ENCODE measurements around the gene SPATA31D1.

DNA sequence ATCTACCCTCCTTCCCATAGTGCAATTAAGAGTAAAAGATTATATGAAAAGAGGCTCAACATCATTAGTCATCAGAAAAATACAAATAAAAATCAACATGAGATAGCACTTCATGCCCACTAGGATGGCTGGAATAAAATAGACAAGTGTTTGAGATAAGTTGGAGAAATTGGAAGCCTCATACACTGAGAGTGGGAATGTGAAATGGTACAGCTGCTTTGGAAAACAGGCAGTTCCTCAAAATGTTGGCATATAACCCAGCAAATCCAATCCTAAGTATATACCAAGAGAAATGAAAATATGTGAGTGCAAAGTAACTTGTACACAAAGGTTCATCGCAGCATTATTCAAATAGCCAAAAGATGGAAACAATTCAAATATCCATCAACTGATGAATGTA lies 35.5 kb upstream of the SPATA31D1 start:
- TF ChIP-seq, protein P1, sequence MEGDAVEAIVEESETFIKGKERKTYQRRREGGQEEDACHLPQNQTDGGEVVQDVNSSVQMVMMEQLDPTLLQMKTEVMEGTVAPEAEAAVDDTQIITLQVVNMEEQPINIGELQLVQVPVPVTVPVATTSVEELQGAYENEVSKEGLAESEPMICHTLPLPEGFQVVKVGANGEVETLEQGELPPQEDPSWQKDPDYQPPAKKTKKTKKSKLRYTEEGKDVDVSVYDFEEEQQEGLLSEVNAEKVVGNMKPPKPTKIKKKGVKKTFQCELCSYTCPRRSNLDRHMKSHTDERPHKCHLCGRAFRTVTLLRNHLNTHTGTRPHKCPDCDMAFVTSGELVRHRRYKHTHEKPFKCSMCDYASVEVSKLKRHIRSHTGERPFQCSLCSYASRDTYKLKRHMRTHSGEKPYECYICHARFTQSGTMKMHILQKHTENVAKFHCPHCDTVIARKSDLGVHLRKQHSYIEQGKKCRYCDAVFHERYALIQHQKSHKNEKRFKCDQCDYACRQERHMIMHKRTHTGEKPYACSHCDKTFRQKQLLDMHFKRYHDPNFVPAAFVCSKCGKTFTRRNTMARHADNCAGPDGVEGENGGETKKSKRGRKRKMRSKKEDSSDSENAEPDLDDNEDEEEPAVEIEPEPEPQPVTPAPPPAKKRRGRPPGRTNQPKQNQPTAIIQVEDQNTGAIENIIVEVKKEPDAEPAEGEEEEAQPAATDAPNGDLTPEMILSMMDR (IDR thresholded peaks at IDR 0.05; ENCODE audit: low read length) = no peak
- TF ChIP-seq EZH2 (IDR thresholded peaks at IDR 0.05; ENCODE audit: borderline replicate concordance, low read length) = no peak
